Neuron (in vitro differentiated cells): Measurements from ENCODE around the gene HOXC11.

Source experiments
- H2AFZ ChIP-seq: one replicate; pipeline ENCODE4 v1.6.1; 2013; ENCODE audit warnings: low read depth, mild to moderate bottlenecking, inconsistent platforms, low read length, moderate library complexity
- H3K27me3 ChIP-seq: one replicate; pipeline ENCODE4 v1.6.1; 2013; ENCODE audit warnings: low read length; ENCODE audit not compliant: insufficient read depth
- H3K36me3 ChIP-seq: one replicate; pipeline ENCODE4 v1.6.1; 2013; ENCODE audit warnings: low read length; ENCODE audit not compliant: insufficient read depth
- H3K4me1 ChIP-seq: one replicate; pipeline ENCODE4 v1.6.1; 2013; ENCODE audit warnings: low read length; ENCODE audit not compliant: insufficient read depth
- H3K4me3 ChIP-seq: 2 replicates; pipeline ENCODE4 v1.5.1; 2013; ENCODE audit warnings: mild to moderate bottlenecking, low read length, moderate library complexity
- H3K9me3 ChIP-seq: one replicate; pipeline ENCODE4 v1.6.1; 2013; ENCODE audit warnings: low read length

HOXC11 gene

DNA sequence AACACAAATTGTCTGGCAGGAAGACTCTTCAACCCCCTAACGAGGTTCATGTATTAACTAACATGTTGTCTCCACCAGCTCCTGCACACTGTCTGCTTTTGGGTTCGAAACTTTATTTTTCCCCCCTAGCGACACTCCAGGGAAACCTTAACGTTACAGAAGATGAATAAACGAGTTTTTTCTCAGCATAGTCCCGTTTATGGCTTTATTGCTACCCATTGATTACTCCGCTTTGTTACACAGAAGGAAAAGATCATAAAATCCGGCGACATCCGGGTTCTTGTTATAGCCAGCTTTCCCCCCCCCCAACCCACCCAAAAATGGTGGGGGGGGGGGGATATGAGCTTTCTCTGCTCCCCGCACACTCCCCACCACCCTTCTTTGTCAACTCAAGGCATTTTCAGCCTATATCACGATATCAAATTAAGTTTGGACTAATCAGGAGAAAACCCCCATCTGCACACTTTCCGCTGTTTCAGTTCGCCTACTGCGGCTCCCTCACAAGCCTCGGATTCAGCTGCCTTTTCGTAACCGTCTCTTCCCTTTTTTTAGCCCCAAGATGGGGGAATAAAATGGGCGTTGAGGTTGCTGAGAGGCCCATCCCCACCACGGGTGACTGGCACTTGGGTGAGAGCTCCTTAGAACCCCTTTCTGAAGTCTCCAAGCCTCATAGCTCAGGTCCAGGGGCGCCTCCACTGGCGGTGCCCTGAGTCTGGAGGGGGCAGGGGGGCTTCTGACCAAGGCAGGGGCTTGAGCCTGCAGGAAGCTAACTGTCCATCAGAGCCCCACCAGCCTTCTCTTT, 53.9 kb downstream of the HOXC11 start:
- no peak overlapping the region for H2AFZ ChIP-seq
- no peaks in the 10 kb centered on the region for H3K36me3 ChIP-seq
- peaks cover 96% of the 10 kb centered on the region for H3K27me3 ChIP-seq
- no peaks in the 10 kb centered on the region for H3K4me1 ChIP-seq
- H3K4me3 ChIP-seq: no peak overlapping the region
- H3K9me3 ChIP-seq: no peaks in the 10 kb centered on the region
